Spleen (tissue), 7 donors: ENCODE data around the gene LEO1.

ENCODE experiments used
- POLR2A ChIP-seq, 3 donors: fragments of 450-650 bp; IDR thresholded peaks; one replicate each; pipeline ENCODE4 v1.5.1; 2017; ENCODE audit warnings: antibody characterized with exemption in 3 of 3, mild to moderate bottlenecking in 1 of 3
- POLR2AphosphoS5 ChIP-seq, 3 donors: sonication (generic); formaldehyde crosslinking; IDR thresholded peaks; one replicate each; pipeline ENCODE4 v1.5.1; 2017; ENCODE audit warnings: antibody characterized with exemption in 3 of 3
- TF ChIP-seq, protein P1 (sequence below), 11 experiments: fragments of 200-600 bp in 7 of 11; fragments of 450-650 bp in 4 of 11; sonication (generic) in 4 of 11; IDR thresholded peaks in 8 of 11; conservative IDR thresholded peaks in 3 of 11; 1 replicate in 7 of 11; 2 replicates in 4 of 11; pipeline versions ENCODE4 v1.4.0 to v1.8.0; 2016 to 2021; ENCODE audit warnings: antibody characterized with exemption in 11 of 11, inconsistent platforms in 4 of 11, mild to moderate bottlenecking in 1 of 11
- donor health status: DM: no; HTN: no; CAD: no; lungs with moderate emphysema.
- donor health status: DM: no; HTN: no; CAD: no.
- donor health status: DM: no; HTN: no; CAD: no.

DNA sequence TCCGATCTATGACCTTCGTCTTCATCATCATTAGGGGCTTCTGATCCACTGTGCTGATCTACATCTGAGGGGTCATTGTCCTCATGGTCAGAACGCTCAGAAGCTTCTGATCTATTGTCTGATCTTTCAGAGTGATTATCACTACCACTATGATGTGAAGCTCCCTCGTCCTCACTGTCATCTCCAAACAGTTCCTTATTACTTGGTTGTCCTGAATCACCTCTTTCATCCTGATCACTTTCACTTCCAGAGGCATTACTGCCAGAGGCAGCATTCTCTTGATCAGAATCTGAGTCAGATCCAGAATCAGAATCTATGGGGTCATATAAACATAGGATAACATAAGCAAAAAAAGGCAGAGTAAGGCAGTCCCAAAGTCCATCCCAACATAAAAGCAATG, 5.4 kb downstream of the LEO1 start:
- TF ChIP-seq, protein P1, sequence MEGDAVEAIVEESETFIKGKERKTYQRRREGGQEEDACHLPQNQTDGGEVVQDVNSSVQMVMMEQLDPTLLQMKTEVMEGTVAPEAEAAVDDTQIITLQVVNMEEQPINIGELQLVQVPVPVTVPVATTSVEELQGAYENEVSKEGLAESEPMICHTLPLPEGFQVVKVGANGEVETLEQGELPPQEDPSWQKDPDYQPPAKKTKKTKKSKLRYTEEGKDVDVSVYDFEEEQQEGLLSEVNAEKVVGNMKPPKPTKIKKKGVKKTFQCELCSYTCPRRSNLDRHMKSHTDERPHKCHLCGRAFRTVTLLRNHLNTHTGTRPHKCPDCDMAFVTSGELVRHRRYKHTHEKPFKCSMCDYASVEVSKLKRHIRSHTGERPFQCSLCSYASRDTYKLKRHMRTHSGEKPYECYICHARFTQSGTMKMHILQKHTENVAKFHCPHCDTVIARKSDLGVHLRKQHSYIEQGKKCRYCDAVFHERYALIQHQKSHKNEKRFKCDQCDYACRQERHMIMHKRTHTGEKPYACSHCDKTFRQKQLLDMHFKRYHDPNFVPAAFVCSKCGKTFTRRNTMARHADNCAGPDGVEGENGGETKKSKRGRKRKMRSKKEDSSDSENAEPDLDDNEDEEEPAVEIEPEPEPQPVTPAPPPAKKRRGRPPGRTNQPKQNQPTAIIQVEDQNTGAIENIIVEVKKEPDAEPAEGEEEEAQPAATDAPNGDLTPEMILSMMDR (IDR thresholded peaks at IDR 0.05 in 8 of 11, conservative IDR thresholded peaks at IDR 0.05 in 3 of 11), result no peak
- TF ChIP-seq POLR2AphosphoS5 (IDR thresholded peaks at IDR 0.05), result no peak
- no peak for TF ChIP-seq POLR2A (IDR thresholded peaks at IDR 0.05)
